ENCODE measurements around the gene ATF1.

The ATF1 gene

DNA sequence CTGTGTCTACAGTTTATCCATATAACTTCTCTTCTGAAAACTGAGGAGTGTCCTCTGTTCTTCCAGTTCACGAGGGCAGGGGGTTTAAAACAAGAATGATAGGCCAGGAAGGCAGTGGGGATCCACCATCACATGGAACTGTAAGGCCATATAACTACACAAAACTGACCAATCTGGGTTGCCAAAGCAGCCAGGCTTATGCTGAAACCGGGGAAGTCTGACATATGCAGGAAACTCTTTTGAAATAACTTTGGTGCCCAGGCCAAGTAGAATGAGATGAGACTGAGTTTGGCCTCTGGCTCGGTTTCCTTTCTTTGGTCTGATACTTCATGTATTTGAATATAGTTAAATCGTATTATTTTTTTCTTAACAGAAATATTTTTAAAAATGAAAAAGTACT lies 18.0 kb upstream of the ATF1 start:
- no peaks in the 10 kb centered on the region for H3K4me1 ChIP-seq (ENCODE audit: low read length)
- H4K20me1 ChIP-seq (ENCODE audit: insufficient read depth, low read length): no peaks in the 10 kb centered on the region
- no peaks in the 10 kb centered on the region for H3K9me3 ChIP-seq (ENCODE audit: insufficient read depth, low read length)
- H3K36me3 ChIP-seq (replicated peaks; ENCODE audit: low read depth, low read length): peaks cover 6% of the 10 kb centered on the region
- H2AFZ ChIP-seq (ENCODE audit: low read depth, low read length): no peak overlapping the region
- H3K79me2 ChIP-seq (ENCODE audit: low read length): no peaks in the 10 kb centered on the region
- no peak overlapping the region for H3K27ac ChIP-seq (ENCODE audit: low read length)
- TF ChIP-seq EZH2phosphoT487 (IDR thresholded peaks at IDR 0.05; ENCODE audit: low read depth): no peak
- TF ChIP-seq, protein P1, sequence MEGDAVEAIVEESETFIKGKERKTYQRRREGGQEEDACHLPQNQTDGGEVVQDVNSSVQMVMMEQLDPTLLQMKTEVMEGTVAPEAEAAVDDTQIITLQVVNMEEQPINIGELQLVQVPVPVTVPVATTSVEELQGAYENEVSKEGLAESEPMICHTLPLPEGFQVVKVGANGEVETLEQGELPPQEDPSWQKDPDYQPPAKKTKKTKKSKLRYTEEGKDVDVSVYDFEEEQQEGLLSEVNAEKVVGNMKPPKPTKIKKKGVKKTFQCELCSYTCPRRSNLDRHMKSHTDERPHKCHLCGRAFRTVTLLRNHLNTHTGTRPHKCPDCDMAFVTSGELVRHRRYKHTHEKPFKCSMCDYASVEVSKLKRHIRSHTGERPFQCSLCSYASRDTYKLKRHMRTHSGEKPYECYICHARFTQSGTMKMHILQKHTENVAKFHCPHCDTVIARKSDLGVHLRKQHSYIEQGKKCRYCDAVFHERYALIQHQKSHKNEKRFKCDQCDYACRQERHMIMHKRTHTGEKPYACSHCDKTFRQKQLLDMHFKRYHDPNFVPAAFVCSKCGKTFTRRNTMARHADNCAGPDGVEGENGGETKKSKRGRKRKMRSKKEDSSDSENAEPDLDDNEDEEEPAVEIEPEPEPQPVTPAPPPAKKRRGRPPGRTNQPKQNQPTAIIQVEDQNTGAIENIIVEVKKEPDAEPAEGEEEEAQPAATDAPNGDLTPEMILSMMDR (IDR thresholded peaks at IDR 0.05; ENCODE audit: low read depth, low read length): no peak
- H3K4me2 ChIP-seq (ENCODE audit: low read length): no peak overlapping the region
- H3K9ac ChIP-seq (ENCODE audit: low read length): no peak overlapping the region
- H3K4me3 ChIP-seq (ENCODE audit: low read length): no peak overlapping the region
- no peaks in the 10 kb centered on the region for H3K27me3 ChIP-seq (ENCODE audit: low read depth, low read length)

DNA sequence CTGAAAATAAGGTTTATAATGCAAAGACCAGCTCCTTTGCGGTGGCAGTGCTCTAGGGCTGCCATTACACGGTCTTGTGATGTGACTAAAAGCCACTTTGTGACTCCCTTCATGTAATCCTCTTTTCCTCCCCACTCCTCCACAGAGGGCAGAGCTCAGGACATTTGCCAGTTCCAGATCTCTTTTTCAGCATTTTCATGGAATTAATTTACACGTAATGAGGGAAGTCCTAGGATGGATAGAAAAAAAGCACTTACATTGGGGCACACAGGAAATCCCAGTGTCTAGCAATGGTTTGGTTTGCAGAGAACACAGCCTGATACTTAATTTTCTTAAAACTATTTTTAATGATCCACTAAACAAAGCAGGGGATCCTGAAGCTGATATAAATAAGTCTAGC lies 17.5 kb upstream of the ATF1 start:
- no peaks in the 10 kb centered on the region for H3K79me2 ChIP-seq (ENCODE audit: low read length)
- no peaks in the 10 kb centered on the region for H3K9me3 ChIP-seq (ENCODE audit: insufficient read depth, low read length)
- H3K27ac ChIP-seq (ENCODE audit: low read length): no peak overlapping the region
- no peak overlapping the region for H3K4me3 ChIP-seq (ENCODE audit: low read length)
- no peak for TF ChIP-seq EZH2phosphoT487 (IDR thresholded peaks at IDR 0.05; ENCODE audit: low read depth)
- no peaks in the 10 kb centered on the region for H3K27me3 ChIP-seq (ENCODE audit: low read depth, low read length)
- no peak overlapping the region for H3K9ac ChIP-seq (ENCODE audit: low read length)
- no peak overlapping the region for H3K4me2 ChIP-seq (ENCODE audit: low read length)
- no peak overlapping the region for H2AFZ ChIP-seq (ENCODE audit: low read depth, low read length)
- H4K20me1 ChIP-seq (ENCODE audit: insufficient read depth, low read length): no peaks in the 10 kb centered on the region
- peaks cover 3% of the 10 kb centered on the region for H3K36me3 ChIP-seq (replicated peaks; ENCODE audit: low read depth, low read length)
- H3K4me1 ChIP-seq (ENCODE audit: low read length): no peaks in the 10 kb centered on the region

DNA sequence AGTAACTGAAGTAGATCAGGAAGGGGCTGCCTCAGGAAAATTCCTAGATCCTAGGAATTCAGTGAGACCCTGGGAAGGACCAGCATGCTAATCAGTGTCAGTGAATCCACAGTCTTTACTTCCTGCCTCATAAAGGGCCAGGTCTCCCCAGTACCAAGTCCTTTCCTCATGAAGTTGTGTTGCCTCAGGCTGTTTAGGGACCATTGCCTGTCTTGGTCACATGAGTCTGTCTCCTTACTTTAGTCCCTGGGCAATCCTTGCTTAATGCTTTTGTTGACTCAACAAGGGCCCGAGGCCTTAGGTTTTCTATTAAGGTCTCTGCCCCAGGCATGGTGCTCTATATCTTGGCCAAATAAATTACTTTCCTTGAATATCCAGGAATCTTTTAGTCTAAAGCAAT lies 16.1 kb upstream of the ATF1 start:
- no peaks in the 10 kb centered on the region for H3K79me2 ChIP-seq (ENCODE audit: low read length)
- no peak overlapping the region for H3K4me3 ChIP-seq (ENCODE audit: low read length)
- TF ChIP-seq EZH2phosphoT487 (IDR thresholded peaks at IDR 0.05; ENCODE audit: low read depth): no peak
- TF ChIP-seq, protein P1 (IDR thresholded peaks at IDR 0.05; ENCODE audit: low read depth, low read length): no peak

DNA sequence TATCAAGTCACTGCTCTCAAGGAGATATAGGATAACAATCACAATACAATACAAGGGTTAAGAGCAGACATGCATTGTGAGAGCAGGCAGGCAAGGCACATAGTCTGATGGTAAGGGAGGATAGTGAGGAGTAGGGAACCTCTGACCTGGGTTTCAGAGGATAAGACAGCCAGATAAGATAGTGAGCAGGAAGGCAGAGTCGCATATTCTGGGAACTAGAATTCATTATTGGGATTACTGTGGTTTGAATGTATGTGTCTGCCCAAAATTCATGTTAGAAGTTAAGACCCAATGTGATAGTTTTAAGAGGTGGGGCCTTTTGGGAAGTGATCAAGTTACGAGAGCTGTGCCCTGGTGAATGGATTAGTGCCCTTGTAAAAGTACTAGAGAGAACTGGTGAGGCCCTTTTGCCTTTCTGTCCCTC lies 14.4 kb upstream of the ATF1 start:
- no peak overlapping the region for H2AFZ ChIP-seq (ENCODE audit: low read depth, low read length)
- no peak overlapping the region for H3K4me2 ChIP-seq (ENCODE audit: low read length)
- H3K27ac ChIP-seq (ENCODE audit: low read length): no peak overlapping the region
- no peaks in the 10 kb centered on the region for H3K9me3 ChIP-seq (ENCODE audit: insufficient read depth, low read length)
- H3K27me3 ChIP-seq (ENCODE audit: low read depth, low read length): no peaks in the 10 kb centered on the region
- TF ChIP-seq, protein P1 (IDR thresholded peaks at IDR 0.05; ENCODE audit: low read depth, low read length): no peak
- TF ChIP-seq EZH2phosphoT487 (IDR thresholded peaks at IDR 0.05; ENCODE audit: low read depth): no peak
- no peak overlapping the region for H3K9ac ChIP-seq (ENCODE audit: low read length)
- H3K36me3 ChIP-seq (replicated peaks; ENCODE audit: low read depth, low read length): no peaks in the 10 kb centered on the region
- H3K4me3 ChIP-seq (ENCODE audit: low read length): no peak overlapping the region
- H4K20me1 ChIP-seq (ENCODE audit: insufficient read depth, low read length): no peaks in the 10 kb centered on the region
- H3K79me2 ChIP-seq (ENCODE audit: low read length): no peaks in the 10 kb centered on the region
- H3K4me1 ChIP-seq (ENCODE audit: low read length): peaks cover 7% of the 10 kb centered on the region; the same call in 1 of the 2 replicates

More for the DNA sequence above, 16.1 kb upstream of the ATF1 start:
- no peak overlapping the region for H3K27ac ChIP-seq (ENCODE audit: low read length)
- no peaks in the 10 kb centered on the region for H3K36me3 ChIP-seq (replicated peaks; ENCODE audit: low read depth, low read length)
- no peaks in the 10 kb centered on the region for H4K20me1 ChIP-seq (ENCODE audit: insufficient read depth, low read length)
- peaks cover 7% of the 10 kb centered on the region; the same call in 1 of the 2 replicates for H3K4me1 ChIP-seq (ENCODE audit: low read length)
- no peak overlapping the region for H3K9ac ChIP-seq (ENCODE audit: low read length)
- H3K27me3 ChIP-seq (ENCODE audit: low read depth, low read length): no peaks in the 10 kb centered on the region
- no peaks in the 10 kb centered on the region for H3K9me3 ChIP-seq (ENCODE audit: insufficient read depth, low read length)
- no peak overlapping the region for H3K4me2 ChIP-seq (ENCODE audit: low read length)
- H2AFZ ChIP-seq (ENCODE audit: low read depth, low read length): no peak overlapping the region
